ENCODE data around the gene VAMP3.
A peak's percentile ranks its signal among the peaks of the same experiment; 100 is the strongest.

Gene VAMP3, protein sequence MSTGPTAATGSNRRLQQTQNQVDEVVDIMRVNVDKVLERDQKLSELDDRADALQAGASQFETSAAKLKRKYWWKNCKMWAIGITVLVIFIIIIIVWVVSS

DNA sequence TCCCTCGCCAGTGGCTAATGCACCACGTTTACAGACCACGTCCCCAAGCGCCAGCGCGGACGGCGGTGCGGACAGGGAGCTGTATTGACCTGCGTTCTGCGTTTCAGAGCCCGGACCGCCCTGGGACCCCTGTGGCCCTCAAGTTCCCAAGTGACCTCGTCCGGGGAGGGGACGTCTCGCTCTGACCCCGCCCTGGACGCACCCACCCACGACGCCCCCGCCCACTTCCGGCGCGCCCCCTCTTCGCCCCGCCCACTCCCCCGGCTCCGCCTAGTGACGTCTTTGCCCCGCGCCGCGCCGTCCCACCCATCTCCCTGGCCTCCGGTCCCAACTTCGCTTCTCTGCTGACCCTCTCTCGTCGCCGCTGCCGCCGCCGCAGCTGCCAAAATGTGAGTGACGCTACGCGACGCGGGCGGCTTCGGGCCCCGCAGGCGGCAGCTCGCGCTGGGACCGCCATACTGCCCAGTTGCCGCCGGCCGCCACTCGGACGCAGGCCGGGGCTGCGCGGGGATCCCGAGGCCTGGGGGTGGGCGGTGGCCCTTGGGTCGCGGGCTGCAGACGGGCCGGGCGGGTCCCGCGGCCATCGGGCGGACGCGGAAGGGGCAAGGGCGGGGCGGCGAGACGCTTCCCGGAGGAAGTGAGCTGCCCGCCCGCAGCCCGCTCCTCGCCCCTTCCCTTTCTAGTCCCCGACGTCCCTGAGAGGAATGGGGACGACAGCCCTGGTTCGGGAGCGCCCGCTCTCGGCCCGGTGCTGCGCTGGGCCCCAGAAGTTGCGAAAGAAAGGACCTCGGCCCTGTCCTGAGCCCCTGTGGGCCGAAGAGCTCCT is at the start of gene VAMP3:
Gene VAMP3, plus strand, starts transcription at position 300 of the 826 bp plus-strand sequence. Its CDS starts 88 bp downstream, at position 388.
- peaks cover 24% of the 10 kb centered on the region for H3K4me1 Mint-ChIP-seq

DNA sequence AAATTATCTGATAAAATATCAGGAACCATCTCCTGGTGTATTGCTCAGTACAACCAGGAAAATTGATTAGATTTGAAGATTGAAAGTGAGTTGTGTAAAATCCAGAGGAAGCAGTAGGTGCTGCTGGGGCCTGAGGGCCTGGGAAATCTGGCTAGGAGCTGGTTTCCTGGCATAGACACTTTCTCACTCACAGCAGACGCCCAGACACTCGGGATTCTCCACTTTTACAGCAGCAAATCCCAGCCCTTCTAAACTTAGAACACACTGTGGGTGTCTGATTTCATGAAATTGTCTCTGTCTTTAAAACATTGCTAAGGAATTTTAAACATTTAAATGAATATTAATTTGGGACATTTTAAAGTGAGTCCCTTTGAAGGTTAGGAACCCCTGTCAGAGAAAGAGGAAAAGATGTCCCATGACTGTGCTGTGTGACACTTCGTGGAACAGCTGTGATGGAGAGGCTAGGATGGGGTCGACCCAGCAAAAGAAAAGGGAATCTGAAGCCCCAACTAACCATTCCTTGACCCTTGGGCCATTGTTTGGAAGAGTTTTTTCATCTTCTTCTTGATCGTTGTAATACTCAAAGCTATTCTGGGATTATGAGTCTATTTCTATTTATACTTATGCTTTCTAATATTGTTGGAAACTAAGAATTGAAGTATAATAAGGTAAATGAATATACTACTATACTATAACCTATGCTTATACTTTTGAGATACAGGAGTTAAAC is 49.0 kb upstream of the VAMP3 start:
- no peaks in the 10 kb centered on the region for H3K9me3 Mint-ChIP-seq
- H3K4me1 Mint-ChIP-seq = no peaks in the 10 kb centered on the region
- no peak overlapping the region for H3K27ac Mint-ChIP-seq
- ATAC-seq = no peak
- H3K36me3 Mint-ChIP-seq = no peaks in the 10 kb centered on the region
- no peak overlapping the region for H3K4me3 Mint-ChIP-seq
- DNase-seq (ENCODE audit: low spot score in 2 of 2) = no peak

More for the DNA sequence above, at the start of gene VAMP3:
- H3K27ac Mint-ChIP-seq = peak within 1 kb of the TSS; percentile 91
- ATAC-seq (peak; percentile 94), DNase-seq (ENCODE audit: low spot score in 2 of 2) (peak; percentile 88 to 94)
- H3K36me3 Mint-ChIP-seq = peaks cover 40% of the 10 kb centered on the region
- peak within 1 kb of the TSS; percentile 87 for H3K4me3 Mint-ChIP-seq
- H3K9me3 Mint-ChIP-seq = no peaks in the 10 kb centered on the region

DNA sequence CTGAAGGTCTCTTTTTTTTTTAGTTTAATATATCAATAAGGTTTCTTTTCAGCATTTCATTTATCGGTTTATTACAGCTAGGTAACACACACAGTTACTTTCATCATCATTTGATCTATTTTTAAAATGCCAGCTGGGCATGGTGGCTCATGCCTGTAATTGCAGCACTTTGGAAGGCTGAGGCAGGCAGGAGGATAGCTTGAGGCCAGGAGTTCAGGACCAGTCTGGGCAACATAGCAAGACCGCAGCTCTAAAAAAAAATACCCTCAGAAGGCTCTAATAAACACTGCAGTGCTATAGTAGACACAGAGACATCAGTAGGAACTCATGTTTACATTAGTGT is 48.5 kb upstream of the VAMP3 start:
- no peak overlapping the region for H3K4me3 Mint-ChIP-seq
- H3K4me1 Mint-ChIP-seq = no peaks in the 10 kb centered on the region
- no peaks in the 10 kb centered on the region for H3K9me3 Mint-ChIP-seq
- no peak for ATAC-seq
- H3K27ac Mint-ChIP-seq = no peak overlapping the region
- no peaks in the 10 kb centered on the region for H3K36me3 Mint-ChIP-seq
- no peak for DNase-seq (ENCODE audit: low spot score in 2 of 2)

DNA sequence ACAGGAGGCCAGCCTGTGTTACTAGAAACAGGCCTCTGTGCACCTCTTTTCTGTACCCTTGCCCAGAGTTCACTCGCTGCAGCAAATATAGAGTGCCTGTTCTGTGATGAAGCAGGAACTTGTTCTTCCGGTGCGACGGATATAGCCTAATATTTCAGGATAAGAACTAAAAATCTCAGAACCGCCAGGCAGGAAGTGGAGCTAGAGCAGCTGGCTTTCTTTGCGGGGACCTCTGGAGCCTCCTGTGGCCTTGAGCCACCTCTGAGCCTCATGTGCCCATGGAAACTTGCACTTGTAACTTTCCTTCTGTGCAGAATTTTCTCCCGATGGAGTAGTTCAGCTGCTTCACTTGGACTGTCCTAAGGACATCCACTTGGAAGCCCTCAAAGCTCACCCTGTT is 44.5 kb upstream of the VAMP3 start:
- ATAC-seq (no peak), DNase-seq (ENCODE audit: low spot score in 2 of 2) (no peak)
- Mint-ChIP-seq H3K36me3 (no peaks in the 10 kb centered on the region), H3K4me3 (no peak overlapping the region), H3K27ac (peak overlapping the region; percentile 41), H3K4me1 (no peaks in the 10 kb centered on the region), H3K9me3 (no peaks in the 10 kb centered on the region)

DNA sequence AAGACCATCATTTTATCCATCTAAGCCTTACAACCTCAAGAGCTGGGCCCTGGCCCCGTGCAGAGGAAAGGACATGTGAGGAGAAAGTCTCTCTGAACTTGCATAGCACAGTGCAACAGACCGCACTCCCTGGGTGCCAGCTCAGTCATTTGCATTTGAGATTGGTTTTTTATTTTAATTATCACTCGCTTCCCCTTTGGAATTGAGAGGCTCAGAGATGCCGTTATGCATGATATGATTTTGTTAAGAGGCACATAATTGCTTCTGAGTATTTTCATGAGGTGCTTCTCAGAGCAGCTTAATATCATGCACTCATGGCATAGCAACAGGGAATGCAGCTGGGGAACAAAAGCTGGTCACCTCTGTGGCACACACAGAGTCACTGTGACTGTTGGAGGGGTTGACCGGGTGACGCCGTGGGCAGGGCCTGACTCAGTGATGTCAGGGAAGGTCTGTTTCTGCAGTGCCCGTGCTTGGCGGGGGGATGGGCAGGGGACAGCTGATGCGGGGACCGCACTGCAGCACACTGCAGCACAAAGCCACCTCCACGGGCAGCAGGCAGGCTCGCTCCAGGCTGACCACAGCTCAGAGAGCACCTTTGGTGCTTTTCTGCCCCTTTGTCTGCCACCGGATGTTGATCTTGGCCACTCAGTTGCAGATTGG is 43.2 kb upstream of the VAMP3 start:
- no peak overlapping the region for H3K4me3 Mint-ChIP-seq
- no peaks in the 10 kb centered on the region for H3K4me1 Mint-ChIP-seq
- H3K36me3 Mint-ChIP-seq = no peaks in the 10 kb centered on the region
- DNase-seq (ENCODE audit: low spot score in 2 of 2) = no peak
- H3K9me3 Mint-ChIP-seq = no peaks in the 10 kb centered on the region
- ATAC-seq = no peak
- H3K27ac Mint-ChIP-seq = no peak overlapping the region

DNA sequence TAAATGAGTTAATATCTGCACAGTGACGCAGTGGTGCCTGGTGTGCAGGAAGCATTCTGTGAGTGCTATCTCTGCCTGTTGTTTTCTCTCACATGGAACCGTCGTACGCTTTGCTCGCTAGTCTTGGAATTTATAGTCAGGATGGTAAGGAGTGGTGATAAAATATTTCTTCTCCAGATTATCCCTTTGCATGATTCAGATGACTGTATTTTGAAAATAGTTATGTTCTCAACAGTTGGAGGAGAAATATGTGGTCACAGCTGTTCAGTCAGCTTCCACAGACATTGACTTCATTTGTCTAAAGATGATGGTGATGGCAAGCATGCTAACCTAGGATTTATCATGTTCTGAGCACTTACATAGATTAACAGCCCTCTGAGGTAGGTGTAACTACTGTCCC is 41.3 kb upstream of the VAMP3 start:
- Mint-ChIP-seq H3K36me3 (no peaks in the 10 kb centered on the region), H3K4me3 (no peak overlapping the region)
- ATAC-seq = no peak

DNA sequence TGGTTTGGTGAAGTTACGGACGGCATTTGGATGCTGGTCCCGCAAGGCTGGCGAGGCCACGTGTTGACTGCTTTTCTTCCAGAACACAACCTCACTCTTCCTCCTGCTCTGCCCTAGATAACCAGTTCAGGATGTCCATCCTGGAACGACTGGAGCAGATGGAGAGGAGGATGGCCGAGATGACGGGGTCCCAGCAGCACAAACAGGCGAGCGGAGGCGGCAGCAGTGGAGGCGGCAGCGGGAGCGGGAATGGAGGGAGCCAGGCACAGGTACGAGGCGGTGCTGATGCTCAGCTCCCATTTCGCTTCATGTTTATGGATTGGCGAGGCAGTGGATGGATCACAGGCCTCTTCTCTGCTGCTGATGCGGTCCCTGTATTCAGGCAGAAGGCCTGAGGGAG is 38.8 kb upstream of the VAMP3 start:
- Mint-ChIP-seq H3K4me3 (no peak overlapping the region), H3K27ac (no peak overlapping the region), H3K36me3 (peaks cover 3% of the 10 kb centered on the region), H3K9me3 (no peaks in the 10 kb centered on the region), H3K4me1 (no peaks in the 10 kb centered on the region)
- no peak for ATAC-seq
- DNase-seq (ENCODE audit: low spot score in 2 of 2) = no peak

More for the DNA sequence above, 41.3 kb upstream of the VAMP3 start:
- no peak for DNase-seq (ENCODE audit: low spot score in 2 of 2)
- no peak overlapping the region for H3K27ac Mint-ChIP-seq
- H3K9me3 Mint-ChIP-seq = no peaks in the 10 kb centered on the region
- no peaks in the 10 kb centered on the region for H3K4me1 Mint-ChIP-seq

DNA sequence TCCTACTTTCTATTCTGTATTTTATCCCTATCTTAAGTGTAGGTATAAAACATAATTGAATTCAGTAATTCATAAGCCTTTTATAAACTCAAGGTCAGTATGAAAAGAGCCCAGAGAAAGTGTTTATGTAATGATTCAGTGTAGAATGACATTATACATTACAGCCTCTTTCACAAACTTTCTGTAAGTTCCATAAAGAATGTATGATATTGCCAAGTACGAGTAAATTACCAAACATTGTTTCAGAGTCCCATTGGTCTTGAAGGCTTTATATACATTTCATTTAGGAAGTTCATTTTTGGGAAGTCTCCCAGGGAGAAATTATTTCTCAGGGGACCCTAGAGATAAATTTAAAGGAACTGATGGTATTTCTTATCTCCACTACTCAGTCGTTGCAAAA is 37.8 kb upstream of the VAMP3 start:
- Mint-ChIP-seq H3K4me3 (no peak overlapping the region), H3K36me3 (peaks cover 12% of the 10 kb centered on the region), H3K27ac (no peak overlapping the region)

DNA sequence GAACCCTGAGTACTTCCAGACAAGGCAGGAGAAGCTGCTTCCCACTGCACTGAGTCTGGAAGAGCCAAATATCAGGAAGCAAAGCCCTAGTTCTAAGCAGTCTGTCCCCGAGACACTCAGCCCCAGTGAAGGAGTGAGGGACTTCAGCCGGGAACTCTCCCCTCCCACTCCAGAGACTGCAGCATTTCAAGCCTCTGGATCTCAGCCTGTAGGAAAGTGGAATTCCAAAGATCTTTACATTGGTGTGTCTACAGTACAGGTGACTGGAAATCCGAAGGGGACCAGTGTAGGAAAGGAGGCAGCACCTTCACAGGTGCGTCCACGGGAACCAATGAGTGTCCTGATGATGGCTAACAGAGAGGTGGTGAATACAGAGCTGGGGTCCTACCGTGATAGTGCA is 33.1 kb upstream of the VAMP3 start:
- ATAC-seq = no peak
- no peak for DNase-seq (ENCODE audit: low spot score in 2 of 2)
- Mint-ChIP-seq H3K36me3 (peaks cover 15% of the 10 kb centered on the region), H3K27ac (no peak overlapping the region), H3K4me1 (no peaks in the 10 kb centered on the region), H3K9me3 (no peaks in the 10 kb centered on the region), H3K4me3 (no peak overlapping the region)

More for the DNA sequence above, 37.8 kb upstream of the VAMP3 start:
- Mint-ChIP-seq H3K4me1 (no peaks in the 10 kb centered on the region), H3K9me3 (no peaks in the 10 kb centered on the region)
- ATAC-seq = no peak
- no peak for DNase-seq (ENCODE audit: low spot score in 2 of 2)

DNA sequence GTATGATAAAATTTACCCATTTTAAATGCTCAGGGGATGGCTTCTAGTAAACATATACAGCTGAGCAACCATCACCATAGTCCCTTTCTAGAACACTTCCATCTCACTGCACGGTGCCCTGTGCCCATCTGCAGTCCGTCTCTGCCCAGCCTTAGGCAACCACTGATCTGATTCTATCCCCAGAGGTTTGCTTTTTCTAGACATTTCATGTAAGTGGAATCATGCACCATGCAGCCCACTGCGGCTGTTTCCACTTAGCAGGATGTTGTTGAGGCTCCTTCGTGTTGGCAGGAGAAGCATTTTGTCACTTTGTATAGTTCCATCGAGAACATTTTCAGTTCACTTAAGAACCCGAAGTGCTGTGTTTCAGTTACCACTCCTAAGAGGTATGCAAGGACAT is 27.8 kb upstream of the VAMP3 start:
- peaks cover 2% of the 10 kb centered on the region for H3K36me3 Mint-ChIP-seq
- ATAC-seq (no peak), DNase-seq (ENCODE audit: low spot score in 2 of 2) (no peak)
- no peaks in the 10 kb centered on the region for H3K9me3 Mint-ChIP-seq
- H3K4me1 Mint-ChIP-seq = no peaks in the 10 kb centered on the region
- H3K4me3 Mint-ChIP-seq = no peak overlapping the region
- H3K27ac Mint-ChIP-seq = no peak overlapping the region

DNA sequence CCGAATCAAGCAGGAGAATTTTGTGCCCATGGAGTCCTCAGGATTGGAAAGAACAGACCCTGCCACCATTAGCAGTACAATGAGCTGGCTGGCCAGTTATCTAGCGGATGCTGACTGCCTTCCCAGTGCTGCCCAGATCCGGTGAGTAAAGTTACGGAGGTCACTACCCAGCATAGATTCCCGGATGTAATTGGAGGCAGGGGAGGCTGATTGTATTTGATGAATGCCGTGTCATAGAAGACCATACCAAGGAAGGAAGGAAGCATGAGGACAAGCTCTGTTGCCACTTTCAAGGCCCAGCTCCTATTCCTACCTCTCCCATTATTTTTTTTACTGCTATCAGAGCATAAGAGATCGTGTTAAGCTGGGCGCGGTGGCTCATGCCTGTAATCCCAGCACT is 26.2 kb upstream of the VAMP3 start:
- Mint-ChIP-seq H3K36me3 (no peaks in the 10 kb centered on the region), H3K9me3 (no peaks in the 10 kb centered on the region), H3K4me3 (no peak overlapping the region), H3K4me1 (no peaks in the 10 kb centered on the region), H3K27ac (no peak overlapping the region)
- DNase-seq (ENCODE audit: low spot score in 2 of 2) = no peak
- ATAC-seq = no peak

DNA sequence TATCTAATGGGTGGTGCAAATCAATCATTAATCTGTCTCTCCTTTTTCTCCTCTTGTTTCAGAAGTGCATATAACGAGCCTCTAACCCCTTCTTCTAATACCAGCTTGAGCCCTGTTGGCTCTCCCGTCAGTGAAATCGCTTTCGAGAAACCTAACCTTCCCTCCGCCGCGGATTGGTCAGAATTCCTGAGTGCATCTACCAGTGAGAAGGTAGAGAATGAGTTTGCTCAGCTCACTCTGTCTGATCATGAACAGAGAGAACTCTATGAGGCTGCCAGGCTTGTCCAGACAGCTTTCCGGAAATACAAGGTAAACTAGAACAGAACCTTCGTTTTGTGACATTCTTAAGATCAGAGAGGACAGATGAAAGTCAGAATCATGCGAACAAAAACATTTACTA is 25.3 kb upstream of the VAMP3 start:
- Mint-ChIP-seq H3K36me3 (no peaks in the 10 kb centered on the region), H3K9me3 (no peaks in the 10 kb centered on the region), H3K4me1 (no peaks in the 10 kb centered on the region), H3K4me3 (no peak overlapping the region), H3K27ac (no peak overlapping the region)
- DNase-seq (ENCODE audit: low spot score in 2 of 2) (no peak), ATAC-seq (no peak)

DNA sequence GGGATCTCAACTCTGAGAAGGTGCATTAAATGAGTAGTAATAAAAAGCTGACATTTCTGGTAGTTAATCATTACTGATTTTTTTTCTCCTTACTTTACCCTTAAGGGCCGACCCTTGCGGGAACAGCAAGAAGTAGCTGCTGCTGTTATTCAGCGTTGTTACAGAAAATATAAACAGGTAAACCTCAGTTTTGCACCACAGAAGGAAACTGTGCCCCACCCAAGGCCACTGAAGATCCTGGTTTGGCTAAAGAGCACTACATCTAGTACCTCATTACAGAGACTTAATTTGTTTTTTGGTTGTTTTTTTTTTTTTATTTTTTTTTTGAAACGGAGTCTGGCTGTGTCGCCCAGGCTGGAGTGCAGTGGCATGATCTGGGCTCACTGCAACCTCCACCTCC is 23.5 kb upstream of the VAMP3 start:
- Mint-ChIP-seq H3K4me3 (no peak overlapping the region), H3K4me1 (peaks cover 12% of the 10 kb centered on the region), H3K27ac (no peak overlapping the region), H3K9me3 (no peaks in the 10 kb centered on the region), H3K36me3 (no peaks in the 10 kb centered on the region)
- DNase-seq (ENCODE audit: low spot score in 2 of 2) (no peak), ATAC-seq (no peak)

DNA sequence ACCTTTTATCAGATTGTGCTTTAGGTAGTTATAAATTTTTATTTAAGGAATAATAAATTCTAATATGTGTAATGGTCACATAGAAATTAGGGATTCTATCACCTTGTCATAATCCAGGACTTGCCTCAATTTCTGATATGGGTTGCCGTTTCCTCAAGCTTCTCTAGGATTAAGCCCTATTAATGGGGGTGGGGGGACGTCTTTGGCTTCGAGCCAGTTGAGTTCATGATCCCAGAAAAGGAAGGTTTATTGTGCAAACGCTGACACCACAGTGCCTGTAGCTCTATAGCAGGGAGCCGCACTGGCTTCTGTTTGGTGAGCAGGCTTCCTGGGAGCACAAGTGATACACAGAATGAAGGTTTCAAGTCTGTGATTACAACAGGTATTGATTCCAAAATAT is 22.0 kb upstream of the VAMP3 start:
- ATAC-seq = no peak
- no peak overlapping the region for H3K4me3 Mint-ChIP-seq
- H3K36me3 Mint-ChIP-seq = no peaks in the 10 kb centered on the region
- no peak overlapping the region for H3K27ac Mint-ChIP-seq
- no peak for DNase-seq (ENCODE audit: low spot score in 2 of 2)
- no peaks in the 10 kb centered on the region for H3K9me3 Mint-ChIP-seq
- H3K4me1 Mint-ChIP-seq = peaks cover 23% of the 10 kb centered on the region

DNA sequence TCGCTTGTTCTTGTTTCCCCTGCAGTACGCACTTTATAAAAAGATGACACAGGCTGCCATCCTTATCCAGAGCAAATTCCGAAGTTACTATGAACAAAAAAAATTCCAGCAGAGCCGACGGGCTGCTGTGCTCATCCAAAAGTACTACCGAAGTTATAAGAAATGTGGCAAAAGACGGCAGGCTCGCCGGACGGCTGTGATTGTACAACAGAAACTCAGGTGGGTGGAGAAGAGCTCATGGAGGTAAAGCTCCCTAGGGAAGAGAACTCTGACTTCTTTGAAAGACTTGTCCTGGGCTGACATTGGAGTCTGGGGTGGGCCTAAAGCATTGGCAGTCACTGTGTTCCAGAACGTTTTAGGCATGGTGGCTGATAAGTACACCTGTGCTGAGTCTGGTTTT is 19.9 kb upstream of the VAMP3 start:
- no peak overlapping the region for H3K4me3 Mint-ChIP-seq
- no peak overlapping the region for H3K27ac Mint-ChIP-seq
- H3K36me3 Mint-ChIP-seq = no peaks in the 10 kb centered on the region
- H3K9me3 Mint-ChIP-seq = no peaks in the 10 kb centered on the region
- ATAC-seq (no peak), DNase-seq (ENCODE audit: low spot score in 2 of 2) (no peak)
- H3K4me1 Mint-ChIP-seq = peaks cover 27% of the 10 kb centered on the region
